ENCODE results near the gene TRIM27.

The TRIM27 gene

DNA sequence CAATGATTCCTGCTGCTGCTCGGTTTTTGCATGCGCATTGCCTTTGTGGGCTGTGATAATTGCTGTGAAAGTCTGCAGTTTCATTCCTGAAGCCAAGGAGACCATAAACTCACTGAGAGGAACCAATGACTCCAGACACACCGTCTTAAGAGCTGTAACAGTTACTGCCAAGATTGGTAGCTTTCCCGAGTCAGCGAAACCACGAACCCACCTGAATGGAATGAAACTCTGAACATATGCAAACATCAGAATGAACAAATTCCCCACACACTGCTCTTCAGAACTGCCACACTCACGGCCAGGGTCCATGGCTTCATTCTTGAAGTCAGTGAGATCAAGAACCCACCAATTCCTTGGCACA lies 37.7 kb downstream of the TRIM27 start:
- CTCF ChIA-PET: interaction anchor here (1.0 to 1.6 kb wide), 2 partner anchors 8 to 20 kb away, joined by 3 read pairs; no protein-coding TSS in a partner anchor
- no peak overlapping the region for H3K27ac ChIP-seq (ENCODE audit: insufficient read depth in 1 of 2, low read depth in 1 of 2, low read length in 2 of 2, poor library complexity in 1 of 2, severe bottlenecking in 2 of 2)

DNA sequence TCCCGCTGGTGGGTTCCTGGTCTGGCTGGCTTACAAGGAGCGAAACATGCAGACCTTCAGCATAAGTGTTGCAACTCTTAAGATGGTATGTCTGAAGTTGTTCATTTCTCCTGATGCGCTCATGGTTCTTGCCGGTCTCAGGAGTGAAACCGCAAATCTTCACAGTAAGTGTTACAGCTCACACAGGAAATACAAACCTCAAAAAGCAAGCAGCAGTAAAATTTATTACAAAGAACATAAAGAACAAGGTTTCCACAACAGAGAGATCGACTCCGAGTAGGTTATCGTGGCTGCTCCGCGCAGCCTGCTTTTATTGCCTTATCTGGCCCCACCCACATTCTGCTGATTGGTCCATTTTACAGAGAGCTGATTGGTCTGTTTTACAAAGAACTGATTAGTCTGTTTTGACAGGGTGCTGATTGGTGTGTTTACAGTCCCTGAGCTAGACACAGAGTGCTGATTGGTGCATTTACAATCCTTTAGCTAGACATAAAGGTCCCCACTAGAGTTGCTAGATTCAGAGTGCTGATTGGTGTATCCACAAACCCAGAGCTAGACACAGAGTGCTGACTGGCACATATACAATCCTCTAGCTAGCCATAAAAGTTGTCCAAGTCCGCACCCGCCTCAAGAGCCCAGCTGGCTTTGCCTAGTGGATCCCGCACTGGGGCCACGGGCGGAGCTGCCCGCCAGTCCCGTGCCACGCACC lies 39.2 kb downstream of the TRIM27 start:
- peak overlapping the region in 6 of 7 experiments; percentile 13 to 67 (median 52) for H3K4me3 ChIP-seq (ENCODE audit: control insufficient read depth in 1 of 7, extremely low read depth in 1 of 7, insufficient read depth in 4 of 7, low read depth in 2 of 7, low read length in 6 of 7)
- H3K9me3 ChIP-seq (ENCODE audit: control extremely low read depth in 1 of 5, control insufficient read depth in 4 of 5, insufficient read depth in 2 of 5, low read depth in 1 of 5, low read length in 4 of 5): peaks cover 0 to 5% (median 0%) of the 10 kb centered on the region in 5 experiments
- 29% methylated on average over 17 of the region's 18 CpGs for WGBS (ENCODE audit: insufficient coverage)
- peak; percentile 64 to 88 (median 84) for DNase-seq
- POLR2A ChIA-PET: interaction anchor here (1.0 kb wide), 1 partner anchor 10 kb away, joined by 5 read pairs; no protein-coding TSS in a partner anchor
- peaks cover 0 to 2% (median 0%) of the 10 kb centered on the region in 5 experiments for H3K27me3 ChIP-seq (replicated peaks in 2 of 5; ENCODE audit: control insufficient read depth in 4 of 5, insufficient read depth in 5 of 5, low read length in 4 of 5)
- CTCF ChIA-PET: interaction anchor here (1.2 to 1.9 kb wide), 8 partner anchors 11 to 101 kb away, joined by 3 to 7 read pairs (median 4); no protein-coding TSS in a partner anchor
- peaks cover 6 to 22% (median 12%) of the 10 kb centered on the region in 4 experiments for H3K4me1 ChIP-seq (ENCODE audit: control extremely low read depth in 1 of 4, control insufficient read depth in 4 of 4, insufficient read depth in 4 of 4, low read length in 3 of 4)
- H3K27ac ChIP-seq (ENCODE audit: insufficient read depth in 1 of 2, low read depth in 1 of 2, low read length in 2 of 2, poor library complexity in 1 of 2, severe bottlenecking in 2 of 2): no peak overlapping the region
- no peaks in the 10 kb centered on the region for H3K36me3 ChIP-seq (ENCODE audit: control insufficient read depth in 4 of 4, insufficient read depth in 4 of 4, low read length in 3 of 4)

More for the DNA sequence above, 37.7 kb downstream of the TRIM27 start:
- Histone ChIP-seq H3K9me3 (ENCODE audit: control extremely low read depth in 1 of 5, control insufficient read depth in 4 of 5, insufficient read depth in 2 of 5, low read depth in 1 of 5, low read length in 4 of 5) (peaks cover 0 to 5% (median 0%) of the 10 kb centered on the region in 5 experiments), H3K4me3 (ENCODE audit: control insufficient read depth in 1 of 7, extremely low read depth in 1 of 7, insufficient read depth in 4 of 7, low read depth in 2 of 7, low read length in 6 of 7) (no peak overlapping the region), H3K27me3 (replicated peaks in 2 of 5; ENCODE audit: control insufficient read depth in 4 of 5, insufficient read depth in 5 of 5, low read length in 4 of 5) (peaks cover 0 to 2% (median 0%) of the 10 kb centered on the region in 5 experiments), H3K36me3 (ENCODE audit: control insufficient read depth in 4 of 4, insufficient read depth in 4 of 4, low read length in 3 of 4) (no peaks in the 10 kb centered on the region), H3K4me1 (ENCODE audit: control extremely low read depth in 1 of 4, control insufficient read depth in 4 of 4, insufficient read depth in 4 of 4, low read length in 3 of 4) (peaks cover 6 to 16% (median 9%) of the 10 kb centered on the region in 4 experiments)
- DNase-seq: no peak
- 79% methylated on average over 7 of the region's 7 CpGs for WGBS (ENCODE audit: insufficient coverage)
- POLR2A ChIA-PET: no interaction called here

DNA sequence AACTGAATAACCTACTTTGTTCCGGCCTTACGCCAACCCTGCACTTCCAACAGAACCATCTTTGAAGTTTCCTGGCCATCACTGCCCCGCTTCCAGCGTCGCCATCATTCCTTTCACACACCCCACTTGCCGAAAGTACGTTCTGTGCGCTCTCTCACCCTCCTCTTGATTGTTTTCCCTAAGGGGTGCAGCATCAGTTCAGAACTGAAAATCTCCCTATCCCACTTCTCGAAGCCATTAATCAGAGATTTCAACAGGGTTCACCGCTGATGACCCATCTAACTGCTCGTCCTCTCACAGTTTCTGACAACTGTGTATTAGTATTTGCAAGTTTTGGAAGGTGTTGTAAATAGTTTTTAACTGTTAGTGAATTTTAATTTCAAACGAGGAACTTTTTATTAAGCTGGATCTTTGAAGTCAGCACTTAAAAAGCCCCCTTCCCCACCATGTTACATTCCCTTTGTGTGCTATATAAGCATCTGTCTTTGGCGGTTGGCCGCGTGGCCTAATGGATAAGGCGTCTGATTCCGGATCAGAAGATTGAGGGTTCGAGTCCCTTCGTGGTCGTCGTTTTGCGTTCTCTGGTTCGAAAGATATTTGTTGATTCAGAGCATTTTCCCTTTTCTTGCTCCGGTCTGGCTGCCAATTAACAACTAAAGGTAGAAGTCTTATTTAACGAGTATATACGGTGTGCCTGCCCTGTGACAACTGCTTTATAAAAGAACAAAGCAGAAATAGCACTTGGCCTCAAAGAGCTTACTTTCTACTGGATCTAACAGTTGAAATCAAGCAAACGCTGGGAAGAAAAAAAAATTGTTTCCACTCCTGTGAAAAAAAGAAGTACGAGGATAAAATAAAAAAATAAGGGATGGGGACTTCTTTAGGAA lies 42.6 kb downstream of the TRIM27 start:
- peak; percentile 71 to 88 (median 87) for DNase-seq
- ChIA-PET CTCF (interaction anchor here (0.6 to 2.0 kb wide), 8 partner anchors 10 to 1241 kb away, joined by 3 to 7 read pairs (median 4); no protein-coding TSS in a partner anchor), POLR2A (no interaction called here)
- 9% methylated on average over 21 of the region's 28 CpGs for whole genome bisulfite sequencing (ENCODE audit: insufficient coverage)
- H3K36me3 ChIP-seq (ENCODE audit: control insufficient read depth in 4 of 4, insufficient read depth in 4 of 4, low read length in 3 of 4): no peaks in the 10 kb centered on the region
- peaks cover 0 to 5% (median 0%) of the 10 kb centered on the region in 5 experiments for H3K9me3 ChIP-seq (ENCODE audit: control extremely low read depth in 1 of 5, control insufficient read depth in 4 of 5, insufficient read depth in 2 of 5, low read depth in 1 of 5, low read length in 4 of 5)
- peak overlapping the region; percentile 22 to 70 for H3K27ac ChIP-seq (ENCODE audit: insufficient read depth in 1 of 2, low read depth in 1 of 2, low read length in 2 of 2, poor library complexity in 1 of 2, severe bottlenecking in 2 of 2)
- H3K4me1 ChIP-seq (ENCODE audit: control extremely low read depth in 1 of 4, control insufficient read depth in 4 of 4, insufficient read depth in 4 of 4, low read length in 3 of 4): peaks cover 6 to 22% (median 12%) of the 10 kb centered on the region in 4 experiments
- H3K27me3 ChIP-seq (replicated peaks in 2 of 5; ENCODE audit: control insufficient read depth in 4 of 5, insufficient read depth in 5 of 5, low read length in 4 of 5): peaks cover 0 to 10% (median 2%) of the 10 kb centered on the region in 5 experiments
- peak overlapping the region; percentile 42 to 96 (median 88) for H3K4me3 ChIP-seq (ENCODE audit: control insufficient read depth in 1 of 7, extremely low read depth in 1 of 7, insufficient read depth in 4 of 7, low read depth in 2 of 7, low read length in 6 of 7)

DNA sequence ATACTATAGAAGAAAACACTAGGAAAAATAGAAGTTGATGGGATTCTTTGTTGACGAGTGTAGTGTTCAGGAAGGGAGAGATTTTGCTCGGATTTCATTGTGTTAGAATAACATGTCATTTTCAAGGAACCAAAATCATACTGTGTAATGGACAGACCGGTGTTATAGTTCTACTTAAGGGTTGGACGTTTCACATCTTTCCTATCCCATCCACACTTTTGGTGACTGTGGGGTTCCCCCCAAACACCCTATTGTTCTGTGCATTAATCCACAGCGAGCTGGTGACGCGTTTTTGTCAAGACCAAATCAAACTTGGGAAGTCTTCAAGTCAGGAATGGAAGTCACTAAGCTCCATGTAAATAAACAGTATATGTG lies 43.3 kb downstream of the TRIM27 start:
- H3K4me1 ChIP-seq (ENCODE audit: control extremely low read depth in 1 of 4, control insufficient read depth in 4 of 4, insufficient read depth in 4 of 4, low read length in 3 of 4): peaks cover 6 to 22% (median 12%) of the 10 kb centered on the region in 4 experiments
- H3K27me3 ChIP-seq (replicated peaks in 2 of 5; ENCODE audit: control insufficient read depth in 4 of 5, insufficient read depth in 5 of 5, low read length in 4 of 5): peaks cover 0 to 12% (median 2%) of the 10 kb centered on the region in 5 experiments
- peak overlapping the region in 1 of 2 experiments; percentile 70 for H3K27ac ChIP-seq (ENCODE audit: insufficient read depth in 1 of 2, low read depth in 1 of 2, low read length in 2 of 2, poor library complexity in 1 of 2, severe bottlenecking in 2 of 2)
- no peak for DNase-seq
- CTCF ChIA-PET: interaction anchor here (1.1 to 2.0 kb wide), 4 partner anchors 16 to 136 kb away, joined by 3 to 7 read pairs (median 4); no protein-coding TSS in a partner anchor
- no peaks in the 10 kb centered on the region for H3K36me3 ChIP-seq (ENCODE audit: control insufficient read depth in 4 of 4, insufficient read depth in 4 of 4, low read length in 3 of 4)
- H3K4me3 ChIP-seq (ENCODE audit: control insufficient read depth in 1 of 7, extremely low read depth in 1 of 7, insufficient read depth in 4 of 7, low read depth in 2 of 7, low read length in 6 of 7): peak overlapping the region; percentile 42 to 96 (median 88)
- H3K9me3 ChIP-seq (ENCODE audit: control extremely low read depth in 1 of 5, control insufficient read depth in 4 of 5, insufficient read depth in 2 of 5, low read depth in 1 of 5, low read length in 4 of 5): no peaks in the 10 kb centered on the region
- WGBS (ENCODE audit: insufficient coverage): 55% methylated on average over 2 of the region's 7 CpGs
- POLR2A ChIA-PET: no interaction called here

DNA sequence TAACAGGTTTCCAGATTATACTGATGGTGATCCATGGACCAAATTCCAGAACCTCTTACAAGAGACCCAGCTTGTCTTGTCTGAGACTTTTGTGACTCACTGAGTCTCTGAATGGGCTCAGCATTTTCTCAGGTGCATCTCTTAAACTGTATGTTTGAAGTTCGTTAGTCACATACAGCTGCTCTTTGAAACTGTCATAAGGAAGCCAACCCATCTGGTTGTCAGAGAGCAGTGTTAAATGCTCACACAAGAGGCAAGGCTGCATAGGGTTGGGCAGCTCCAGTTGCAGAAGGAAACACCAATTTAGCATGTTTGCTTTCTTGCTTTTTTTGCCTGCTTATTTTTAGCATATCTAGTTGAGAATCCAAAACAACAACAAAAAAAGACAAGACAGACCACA lies 47.1 kb downstream of the TRIM27 start:
- 73% methylated on average over 1 of the region's 1 CpG for WGBS (ENCODE audit: insufficient coverage)
- Histone ChIP-seq H3K36me3 (ENCODE audit: control insufficient read depth in 4 of 4, insufficient read depth in 4 of 4, low read length in 3 of 4) (no peaks in the 10 kb centered on the region), H3K27me3 (replicated peaks in 2 of 5; ENCODE audit: control insufficient read depth in 4 of 5, insufficient read depth in 5 of 5, low read length in 4 of 5) (peaks cover 0 to 12% (median 2%) of the 10 kb centered on the region in 5 experiments), H3K4me1 (ENCODE audit: control extremely low read depth in 1 of 4, control insufficient read depth in 4 of 4, insufficient read depth in 4 of 4, low read length in 3 of 4) (peaks cover 0 to 6% (median 6%) of the 10 kb centered on the region in 4 experiments), H3K4me3 (ENCODE audit: control insufficient read depth in 1 of 7, extremely low read depth in 1 of 7, insufficient read depth in 4 of 7, low read depth in 2 of 7, low read length in 6 of 7) (no peak overlapping the region), H3K9me3 (ENCODE audit: control extremely low read depth in 1 of 5, control insufficient read depth in 4 of 5, insufficient read depth in 2 of 5, low read depth in 1 of 5, low read length in 4 of 5) (no peaks in the 10 kb centered on the region), H3K27ac (ENCODE audit: insufficient read depth in 1 of 2, low read depth in 1 of 2, low read length in 2 of 2, poor library complexity in 1 of 2, severe bottlenecking in 2 of 2) (no peak overlapping the region)
- ChIA-PET CTCF (interaction anchor here (1.0 to 1.5 kb wide), 4 partner anchors 12 to 37 kb away, joined by 3 to 4 read pairs (median 3); no protein-coding TSS in a partner anchor), POLR2A (no interaction called here)
- no peak for DNase-seq

DNA sequence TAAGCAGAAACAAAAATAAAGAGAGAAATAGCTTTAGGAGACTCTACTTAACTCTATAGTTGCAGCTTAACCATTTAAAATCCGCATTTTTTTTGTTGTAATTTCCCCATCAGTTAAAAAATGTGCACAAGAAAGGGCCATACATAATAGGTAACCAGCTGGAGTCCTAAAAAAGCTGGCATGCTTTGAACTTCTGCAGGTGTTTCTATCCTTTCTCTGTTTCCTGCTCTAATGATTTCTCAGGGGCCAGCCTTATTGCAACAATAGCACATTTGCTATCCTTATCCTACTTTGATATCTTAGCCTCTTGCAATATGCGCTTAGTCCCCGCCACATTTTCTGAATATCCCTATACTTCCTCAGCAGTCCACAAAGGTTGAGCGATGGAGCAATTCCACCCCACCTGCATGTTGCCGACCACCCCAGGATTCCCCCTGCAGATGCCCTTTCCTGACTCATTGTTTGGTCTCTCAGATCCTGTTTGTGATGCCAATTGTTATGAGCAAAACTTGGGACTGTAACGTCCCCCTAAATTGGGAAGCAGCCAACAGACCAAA lies 48.5 kb downstream of the TRIM27 start:
- ChIA-PET CTCF (interaction anchor here (0.9 to 1.5 kb wide), 2 partner anchors 10 to 12 kb away, joined by 4 to 7 read pairs; no protein-coding TSS in a partner anchor), POLR2A (no interaction called here)
- Histone ChIP-seq H3K4me3 (ENCODE audit: control insufficient read depth in 1 of 7, extremely low read depth in 1 of 7, insufficient read depth in 4 of 7, low read depth in 2 of 7, low read length in 6 of 7) (no peak overlapping the region), H3K27me3 (replicated peaks in 2 of 5; ENCODE audit: control insufficient read depth in 4 of 5, insufficient read depth in 5 of 5, low read length in 4 of 5) (peaks cover 0 to 12% (median 2%) of the 10 kb centered on the region in 5 experiments), H3K36me3 (ENCODE audit: control insufficient read depth in 4 of 4, insufficient read depth in 4 of 4, low read length in 3 of 4) (no peaks in the 10 kb centered on the region), H3K4me1 (ENCODE audit: control extremely low read depth in 1 of 4, control insufficient read depth in 4 of 4, insufficient read depth in 4 of 4, low read length in 3 of 4) (no peaks in the 10 kb centered on the region), H3K9me3 (ENCODE audit: control extremely low read depth in 1 of 5, control insufficient read depth in 4 of 5, insufficient read depth in 2 of 5, low read depth in 1 of 5, low read length in 4 of 5) (no peaks in the 10 kb centered on the region), H3K27ac (ENCODE audit: insufficient read depth in 1 of 2, low read depth in 1 of 2, low read length in 2 of 2, poor library complexity in 1 of 2, severe bottlenecking in 2 of 2) (no peak overlapping the region)
- WGBS (ENCODE audit: insufficient coverage): 82% methylated on average over 5 of the region's 6 CpGs
- no peak for DNase-seq
